Chondrocyte (in vitro differentiated cells): ENCODE measurements around the gene CXXC4. TPM values are rescaled to one million over a fixed set of nuclear protein-coding genes. Genes with fewer than 3 reads are reported as not detected.

Source experiments
- DNase-seq: peaks from one replicate; pipeline ENCODE4 v3.0.0; 2021; ENCODE audit warnings: mixed read lengths, low spot score
- H3K27ac Mint-ChIP-seq: one replicate; pipeline ENCODE4 v1.8.0; 2021; ENCODE audit warnings: mild to moderate bottlenecking, moderate library complexity, mixed read lengths; ENCODE audit not compliant: unreplicated experiment
- H3K27me3 Mint-ChIP-seq: 2 replicates; pipeline ENCODE4 v1.8.0; 2021; ENCODE audit warnings: low read depth, mixed read lengths
- H3K36me3 Mint-ChIP-seq: 2 replicates; pipeline ENCODE4 v1.8.0; 2021; ENCODE audit warnings: low read depth, mixed read lengths
- H3K4me1 Mint-ChIP-seq: 2 replicates; pipeline ENCODE4 v1.8.0; 2021; ENCODE audit warnings: low read depth, mild to moderate bottlenecking, mixed read lengths
- H3K4me3 Mint-ChIP-seq: one replicate; pipeline ENCODE4 v1.8.0; 2021; ENCODE audit warnings: mild to moderate bottlenecking, moderate library complexity, mixed read lengths; ENCODE audit not compliant: unreplicated experiment
- H3K9me3 Mint-ChIP-seq: 2 replicates; pipeline ENCODE4 v1.8.0; 2021; ENCODE audit warnings: low read depth, mixed read lengths
- CTCF ChIP-seq: fragments of 200-600 bp; sonication (generic); IDR thresholded peaks from 2 replicates; pipeline ENCODE4 v1.5.0; 2021; ENCODE audit warnings: antibody characterized with exemption, mild to moderate bottlenecking, moderate library complexity
- total RNA-seq: library from RNA; stranded (reverse); gene quantifications from 3 replicates; pipeline ENCODE4 v1.2.1, GENCODE V29; 2021

The CXXC4 gene
- total RNA-seq, 1 donor from 2014 or later: not detected

- peak overlapping the region; percentile 60 for H3K4me3 Mint-ChIP-seq
- peaks cover 11% of the 10 kb centered on the region for H3K27me3 Mint-ChIP-seq
- no peak for DNase-seq
- peaks cover 24% of the 10 kb centered on the region for H3K4me1 Mint-ChIP-seq
- no peak for TF ChIP-seq CTCF
- H3K27ac Mint-ChIP-seq: no peak overlapping the region
- H3K9me3 Mint-ChIP-seq: no peaks in the 10 kb centered on the region
- no peaks in the 10 kb centered on the region for H3K36me3 Mint-ChIP-seq
These were observed 69.7 kb downstream of the CXXC4 start for GRCh38 chr4:104424989-104425388.

GRCh38 chr4:104424475-104424941, 70.2 kb downstream of the CXXC4 start:
- DNase-seq: no peak
- no peaks in the 10 kb centered on the region for H3K36me3 Mint-ChIP-seq
- no peak overlapping the region for H3K27ac Mint-ChIP-seq
- peaks cover 11% of the 10 kb centered on the region for H3K27me3 Mint-ChIP-seq
- H3K4me1 Mint-ChIP-seq: peaks cover 24% of the 10 kb centered on the region
- no peaks in the 10 kb centered on the region for H3K9me3 Mint-ChIP-seq
- no peak for TF ChIP-seq CTCF
- H3K4me3 Mint-ChIP-seq: peak overlapping the region; percentile 60

GRCh38 chr4:104421566-104421965, 73.1 kb downstream of the CXXC4 start:
- no peak for DNase-seq
- Mint-ChIP-seq H3K4me3 (no peak overlapping the region), H3K27me3 (peaks cover 11% of the 10 kb centered on the region), H3K4me1 (peaks cover 24% of the 10 kb centered on the region), H3K9me3 (no peaks in the 10 kb centered on the region), H3K36me3 (no peaks in the 10 kb centered on the region), H3K27ac (no peak overlapping the region)
- TF ChIP-seq CTCF: no peak

- H3K4me3 Mint-ChIP-seq: no peak overlapping the region
- H3K36me3 Mint-ChIP-seq: no peaks in the 10 kb centered on the region
- peaks cover 4% of the 10 kb centered on the region for H3K27me3 Mint-ChIP-seq
- no peak overlapping the region for H3K27ac Mint-ChIP-seq
- no peaks in the 10 kb centered on the region for H3K9me3 Mint-ChIP-seq
- no peak for TF ChIP-seq CTCF
- no peak for DNase-seq
- peaks cover 24% of the 10 kb centered on the region for H3K4me1 Mint-ChIP-seq
These were observed 73.9 kb downstream of the CXXC4 start for GRCh38 chr4:104420766-104421165.
